ENCODE data around the gene ZNF544.
"Not testable (repeated sequence)": the region's sequence is repeated elsewhere in the genome, so short reads cannot be mapped to it uniquely, and the experiment has no call there.

ZNF544 gene

GRCh38 chr19:58218899-58219298 is 9.8 kb upstream of the ZNF544 start:
- H3K27ac Mint-ChIP-seq: no peak overlapping the region

GRCh38 chr19:58227964-58228584 is 640 bp upstream of the ZNF544 start:
- Mint-ChIP-seq H3K27me3 (no peaks in the 10 kb centered on the region), H3K27ac (peak overlapping the region; percentile 95), H3K4me1 (ENCODE audit: low read depth) (peaks cover 26% of the 10 kb centered on the region), H3K4me3 (peak overlapping the region; percentile 93), H3K36me3 (peaks cover 38% of the 10 kb centered on the region), H3K9me3 (ENCODE audit: low read depth) (peaks cover 24% of the 10 kb centered on the region)

More at GRCh38 chr19:58218899-58219298, 9.8 kb upstream of the ZNF544 start:
- Mint-ChIP-seq H3K4me1 (ENCODE audit: low read depth) (no peaks in the 10 kb centered on the region), H3K9me3 (ENCODE audit: low read depth) (peaks cover 17% of the 10 kb centered on the region), H3K36me3 (peaks cover 17% of the 10 kb centered on the region), H3K27me3 (no peaks in the 10 kb centered on the region), H3K4me3 (no peak overlapping the region)

GRCh38 chr19:58229255-58229639 is 533 bp downstream of the ZNF544 start:
- Mint-ChIP-seq H3K27ac (peak overlapping the region; percentile 81), H3K27me3 (no peaks in the 10 kb centered on the region), H3K9me3 (ENCODE audit: low read depth) (peaks cover 30% of the 10 kb centered on the region), H3K4me3 (peak overlapping the region; percentile 93), H3K4me1 (ENCODE audit: low read depth) (peaks cover 26% of the 10 kb centered on the region), H3K36me3 (peaks cover 50% of the 10 kb centered on the region)

GRCh38 chr19:58237324-58237723 is 8.6 kb downstream of the ZNF544 start:
- Mint-ChIP-seq H3K4me1 (ENCODE audit: low read depth) (no peaks in the 10 kb centered on the region), H3K27me3 (no peaks in the 10 kb centered on the region), H3K4me3 (no peak overlapping the region), H3K27ac (no peak overlapping the region), H3K9me3 (ENCODE audit: low read depth) (peaks cover 12% of the 10 kb centered on the region), H3K36me3 (peaks cover 57% of the 10 kb centered on the region)

- Mint-ChIP-seq H3K27ac (no peak overlapping the region), H3K9me3 (ENCODE audit: low read depth) (peaks cover 6% of the 10 kb centered on the region), H3K27me3 (no peaks in the 10 kb centered on the region), H3K36me3 (peaks cover 61% of the 10 kb centered on the region), H3K4me1 (ENCODE audit: low read depth) (no peaks in the 10 kb centered on the region), H3K4me3 (no peak overlapping the region)
These were observed 14.6 kb downstream of the ZNF544 start for GRCh38 chr19:58243351-58243750.

GRCh38 chr19:58248886-58249285 is 20.2 kb downstream of the ZNF544 start:
- H3K4me1 Mint-ChIP-seq (ENCODE audit: low read depth): no peaks in the 10 kb centered on the region
- no peaks in the 10 kb centered on the region for H3K27me3 Mint-ChIP-seq
- H3K4me3 Mint-ChIP-seq: no peak overlapping the region
- H3K9me3 Mint-ChIP-seq (ENCODE audit: low read depth): peaks cover 12% of the 10 kb centered on the region
- no peak overlapping the region for H3K27ac Mint-ChIP-seq
- H3K36me3 Mint-ChIP-seq: peaks cover 68% of the 10 kb centered on the region

- no peak overlapping the region for H3K27ac Mint-ChIP-seq
- no peaks in the 10 kb centered on the region for H3K4me1 Mint-ChIP-seq (ENCODE audit: low read depth)
- no peaks in the 10 kb centered on the region for H3K27me3 Mint-ChIP-seq
- no peak overlapping the region for H3K4me3 Mint-ChIP-seq
- H3K9me3 Mint-ChIP-seq (ENCODE audit: low read depth): peaks cover 17% of the 10 kb centered on the region
- peaks cover 66% of the 10 kb centered on the region for H3K36me3 Mint-ChIP-seq
These were observed 23.5 kb downstream of the ZNF544 start for GRCh38 chr19:58252102-58252685.

- H3K4me1 Mint-ChIP-seq (ENCODE audit: low read depth); H3K27me3 Mint-ChIP-seq; H3K4me3 Mint-ChIP-seq; H3K27ac Mint-ChIP-seq: not testable (repeated sequence)
- peaks cover 25% of the 10 kb centered on the region for H3K9me3 Mint-ChIP-seq (ENCODE audit: low read depth)
- H3K36me3 Mint-ChIP-seq: peaks cover 69% of the 10 kb centered on the region
These were observed 29.5 kb downstream of the ZNF544 start for GRCh38 chr19:58258259-58258658.

- peaks cover 49% of the 10 kb centered on the region for H3K36me3 Mint-ChIP-seq
- H3K27ac Mint-ChIP-seq: no peak overlapping the region
- H3K9me3 Mint-ChIP-seq (ENCODE audit: low read depth): peaks cover 20% of the 10 kb centered on the region
- no peaks in the 10 kb centered on the region for H3K4me1 Mint-ChIP-seq (ENCODE audit: low read depth)
- no peaks in the 10 kb centered on the region for H3K27me3 Mint-ChIP-seq
- H3K4me3 Mint-ChIP-seq: no peak overlapping the region
These were observed 32.9 kb downstream of the ZNF544 start for GRCh38 chr19:58261600-58261967.

GRCh38 chr19:58261968-58262921 is 33.5 kb downstream of the ZNF544 start:
- Mint-ChIP-seq H3K9me3 (ENCODE audit: low read depth) (peaks cover 19% of the 10 kb centered on the region), H3K27me3 (no peaks in the 10 kb centered on the region), H3K36me3 (peaks cover 48% of the 10 kb centered on the region), H3K27ac (no peak overlapping the region), H3K4me3 (peak overlapping the region; percentile 46), H3K4me1 (ENCODE audit: low read depth) (no peaks in the 10 kb centered on the region)

DNA sequence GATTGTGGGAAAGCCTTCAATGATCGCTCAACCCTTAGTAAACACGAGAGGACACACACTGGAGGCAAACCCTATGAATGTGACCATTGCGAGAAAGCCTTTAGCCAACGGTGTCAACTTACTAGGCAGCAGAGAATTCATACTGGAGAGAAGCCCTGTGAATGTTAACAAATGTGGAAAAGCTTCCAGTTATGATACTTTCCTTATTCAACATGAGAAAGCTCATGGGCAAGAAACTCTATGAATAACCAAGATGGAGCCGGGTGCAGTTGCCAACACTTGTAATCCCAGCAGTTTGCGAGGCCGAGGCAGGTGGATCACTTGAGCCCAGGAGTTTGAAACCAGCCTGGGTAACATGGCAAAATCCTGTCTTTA is 34.2 kb downstream of the ZNF544 start:
- Mint-ChIP-seq H3K4me3 (no peak overlapping the region), H3K36me3 (peaks cover 42% of the 10 kb centered on the region), H3K4me1 (ENCODE audit: low read depth) (no peaks in the 10 kb centered on the region), H3K9me3 (ENCODE audit: low read depth) (peaks cover 13% of the 10 kb centered on the region), H3K27ac (no peak overlapping the region), H3K27me3 (no peaks in the 10 kb centered on the region)

- H3K36me3 Mint-ChIP-seq: peaks cover 37% of the 10 kb centered on the region
- H3K27me3 Mint-ChIP-seq: no peaks in the 10 kb centered on the region
- H3K9me3 Mint-ChIP-seq (ENCODE audit: low read depth): peaks cover 9% of the 10 kb centered on the region
- H3K27ac Mint-ChIP-seq: no peak overlapping the region
- H3K4me3 Mint-ChIP-seq: no peak overlapping the region
- no peaks in the 10 kb centered on the region for H3K4me1 Mint-ChIP-seq (ENCODE audit: low read depth)
These were observed 36.4 kb downstream of the ZNF544 start for GRCh38 chr19:58265100-58265499.

GRCh38 chr19:58268344-58268743 is 39.6 kb downstream of the ZNF544 start:
- Mint-ChIP-seq H3K36me3 (peaks cover 25% of the 10 kb centered on the region), H3K27ac (no peak overlapping the region), H3K9me3 (ENCODE audit: low read depth) (peaks cover 4% of the 10 kb centered on the region), H3K27me3 (no peaks in the 10 kb centered on the region), H3K4me1 (ENCODE audit: low read depth) (no peaks in the 10 kb centered on the region), H3K4me3 (no peak overlapping the region)

DNA sequence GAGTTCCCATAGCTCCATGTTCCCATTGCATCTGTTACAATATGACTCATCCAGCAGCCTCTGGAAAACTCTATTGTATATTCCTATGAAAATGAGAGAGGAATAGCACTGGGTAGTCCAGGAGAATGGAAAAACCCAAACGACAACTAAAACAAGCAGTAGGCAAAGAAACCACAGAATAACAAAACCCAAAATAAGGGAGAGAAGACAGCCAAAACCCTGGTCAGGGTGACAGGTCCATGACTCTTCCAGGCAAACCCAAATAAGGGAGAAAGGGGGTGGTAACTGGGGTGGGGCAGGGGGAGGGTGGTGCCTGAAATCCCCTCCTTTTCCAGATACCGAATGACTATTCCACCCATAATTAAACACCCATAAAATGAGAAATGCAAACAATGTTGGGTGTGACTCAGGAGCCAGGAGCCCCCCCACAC is 46.1 kb downstream of the ZNF544 start:
- H3K4me1 Mint-ChIP-seq (ENCODE audit: low read depth): peaks cover 23% of the 10 kb centered on the region
- H3K27ac Mint-ChIP-seq: no peak overlapping the region
- no peaks in the 10 kb centered on the region for H3K27me3 Mint-ChIP-seq
- H3K36me3 Mint-ChIP-seq: peaks cover 30% of the 10 kb centered on the region
- no peaks in the 10 kb centered on the region for H3K9me3 Mint-ChIP-seq (ENCODE audit: low read depth)
- no peak overlapping the region for H3K4me3 Mint-ChIP-seq

GRCh38 chr19:58275564-58275963 is 46.9 kb downstream of the ZNF544 start:
- Mint-ChIP-seq H3K4me3 (no peak overlapping the region), H3K4me1 (ENCODE audit: low read depth) (peaks cover 31% of the 10 kb centered on the region), H3K27me3 (no peaks in the 10 kb centered on the region), H3K27ac (no peak overlapping the region), H3K9me3 (ENCODE audit: low read depth) (no peaks in the 10 kb centered on the region), H3K36me3 (peaks cover 25% of the 10 kb centered on the region)

Measured in activated naive CD8-positive, alpha-beta T cell (primary cell).